ENCODE data around the gene NUAK1.

The NUAK1 gene

DNA sequence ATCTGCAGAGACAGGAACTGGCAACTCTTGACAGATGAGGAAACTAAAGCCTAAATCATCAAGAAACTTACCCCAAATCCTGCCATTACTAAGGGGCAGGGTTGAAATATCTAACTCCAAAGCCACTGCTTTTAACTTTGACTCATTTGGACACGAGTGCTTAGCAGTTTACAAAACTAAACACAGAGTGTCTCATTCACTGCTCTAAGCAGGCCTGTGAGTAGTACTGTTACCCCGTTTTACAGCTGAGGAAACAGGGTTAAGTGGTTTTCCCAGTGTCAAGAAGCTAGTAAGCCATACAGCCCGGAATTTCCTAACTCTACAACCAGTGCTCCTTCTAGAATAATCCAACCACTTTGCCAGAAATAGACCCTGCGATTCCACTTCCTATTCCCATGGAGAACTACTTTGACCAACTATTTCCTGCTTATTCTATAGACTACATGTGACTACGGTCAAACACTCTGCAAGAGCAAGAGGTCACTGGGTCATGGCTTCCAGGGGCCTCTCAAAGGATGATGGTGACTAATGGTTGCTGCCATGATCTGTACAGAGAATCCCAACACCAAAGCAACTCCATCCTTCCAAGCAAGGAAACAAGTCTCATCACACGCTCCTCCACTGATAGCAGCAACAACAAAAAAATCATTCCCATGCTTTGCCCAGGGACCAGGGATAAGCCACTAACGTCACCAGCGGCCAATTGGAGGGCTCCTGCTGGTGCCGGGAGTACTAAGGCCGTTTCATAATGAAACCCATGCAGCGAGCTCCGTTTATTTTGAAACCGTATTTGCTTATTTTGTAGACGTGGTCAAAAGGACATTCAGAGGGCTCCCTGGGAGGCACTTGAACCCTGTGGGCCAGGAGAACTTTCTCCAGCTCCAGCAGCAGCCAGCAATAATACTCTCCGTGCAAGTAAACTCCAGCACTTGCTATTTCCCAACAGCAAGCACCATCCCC is 56.3 kb downstream of the NUAK1 start:
- TF ChIP-seq, protein P1, sequence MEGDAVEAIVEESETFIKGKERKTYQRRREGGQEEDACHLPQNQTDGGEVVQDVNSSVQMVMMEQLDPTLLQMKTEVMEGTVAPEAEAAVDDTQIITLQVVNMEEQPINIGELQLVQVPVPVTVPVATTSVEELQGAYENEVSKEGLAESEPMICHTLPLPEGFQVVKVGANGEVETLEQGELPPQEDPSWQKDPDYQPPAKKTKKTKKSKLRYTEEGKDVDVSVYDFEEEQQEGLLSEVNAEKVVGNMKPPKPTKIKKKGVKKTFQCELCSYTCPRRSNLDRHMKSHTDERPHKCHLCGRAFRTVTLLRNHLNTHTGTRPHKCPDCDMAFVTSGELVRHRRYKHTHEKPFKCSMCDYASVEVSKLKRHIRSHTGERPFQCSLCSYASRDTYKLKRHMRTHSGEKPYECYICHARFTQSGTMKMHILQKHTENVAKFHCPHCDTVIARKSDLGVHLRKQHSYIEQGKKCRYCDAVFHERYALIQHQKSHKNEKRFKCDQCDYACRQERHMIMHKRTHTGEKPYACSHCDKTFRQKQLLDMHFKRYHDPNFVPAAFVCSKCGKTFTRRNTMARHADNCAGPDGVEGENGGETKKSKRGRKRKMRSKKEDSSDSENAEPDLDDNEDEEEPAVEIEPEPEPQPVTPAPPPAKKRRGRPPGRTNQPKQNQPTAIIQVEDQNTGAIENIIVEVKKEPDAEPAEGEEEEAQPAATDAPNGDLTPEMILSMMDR (IDR thresholded peaks at IDR 0.05; ENCODE audit: low read depth, low read length), result no peak
- H3K4me3 ChIP-seq (ENCODE audit: low read depth, low read length), result no peak overlapping the region

DNA sequence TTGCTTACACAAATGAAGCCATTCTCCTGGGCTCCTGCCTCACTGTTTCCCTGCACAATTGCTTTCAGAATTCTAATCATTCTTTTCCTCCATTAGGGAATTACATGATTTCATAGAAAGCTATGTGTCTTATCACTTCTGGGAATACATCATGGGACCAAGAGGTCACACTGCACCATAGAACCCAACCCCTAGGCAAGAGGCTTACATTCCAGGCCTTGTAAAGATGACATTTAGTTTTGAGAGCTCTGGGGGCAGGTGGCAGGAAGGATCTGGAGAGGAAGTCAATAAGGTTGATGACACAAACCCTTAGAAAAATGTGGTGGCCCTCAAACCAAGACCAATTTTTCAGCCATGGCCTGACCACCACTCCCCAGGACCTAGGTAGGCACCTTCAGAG is 57.1 kb downstream of the NUAK1 start:
- no peak overlapping the region for H3K4me3 ChIP-seq (ENCODE audit: low read depth, low read length)
- TF ChIP-seq, protein P1 (IDR thresholded peaks at IDR 0.05; ENCODE audit: low read depth, low read length), result no peak

DNA sequence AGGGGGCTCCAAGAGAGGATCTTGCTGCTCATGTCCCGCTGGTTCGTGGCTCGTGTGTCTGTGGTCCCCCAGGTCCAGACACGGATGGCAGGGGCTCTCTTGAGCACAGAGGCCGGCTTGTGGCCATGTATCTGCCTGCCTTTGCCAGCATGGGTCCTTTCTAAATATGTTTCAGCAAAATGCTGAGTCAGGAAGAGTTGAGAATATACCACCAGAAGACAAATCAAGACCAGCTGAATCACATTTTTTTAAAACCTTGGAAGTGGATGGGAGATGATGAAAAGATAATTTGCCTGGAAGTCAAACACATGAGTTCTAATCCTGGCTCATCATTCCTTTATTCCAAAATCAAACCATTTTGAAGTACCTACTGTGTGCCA is 58.0 kb downstream of the NUAK1 start:
- no peak overlapping the region for H3K4me3 ChIP-seq (ENCODE audit: low read depth, low read length)
- TF ChIP-seq, protein P1 (IDR thresholded peaks at IDR 0.05; ENCODE audit: low read depth, low read length), result no peak

DNA sequence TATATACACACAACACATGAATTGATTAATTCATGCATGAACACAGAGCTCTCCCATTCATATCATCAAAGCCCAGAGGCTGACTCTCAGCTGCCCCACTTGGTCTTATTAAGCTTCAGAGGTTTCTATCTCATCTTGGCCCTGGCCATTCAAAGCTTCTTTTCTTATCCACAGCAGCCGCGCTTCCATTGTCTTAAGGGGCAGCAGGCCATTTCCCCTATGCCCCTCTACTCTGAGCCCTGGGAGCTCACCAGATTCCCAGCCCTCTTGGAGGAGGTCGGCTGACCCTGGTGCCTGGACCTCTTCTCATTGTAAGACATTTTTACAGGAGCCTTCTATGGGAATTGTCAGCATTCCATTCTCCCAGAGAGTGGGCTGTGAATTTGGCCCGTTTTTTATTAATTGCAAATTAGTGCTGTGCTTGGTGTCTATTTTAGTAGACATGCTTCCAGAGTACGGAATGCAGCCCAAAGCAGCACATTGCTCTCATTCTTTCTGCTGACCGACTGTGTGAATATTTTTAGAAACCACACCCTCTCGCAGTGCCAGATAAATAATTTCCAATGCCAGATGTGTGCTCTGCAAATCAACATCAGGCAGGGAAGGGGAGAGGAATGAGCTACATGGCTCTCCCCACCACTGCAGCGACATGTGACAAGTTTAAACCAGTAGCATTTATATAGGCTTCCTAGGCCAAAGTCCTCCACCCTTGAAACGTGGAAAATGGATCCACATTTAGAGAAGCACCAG is 58.5 kb downstream of the NUAK1 start:
- no peak overlapping the region for H3K4me3 ChIP-seq (ENCODE audit: low read depth, low read length)

DNA sequence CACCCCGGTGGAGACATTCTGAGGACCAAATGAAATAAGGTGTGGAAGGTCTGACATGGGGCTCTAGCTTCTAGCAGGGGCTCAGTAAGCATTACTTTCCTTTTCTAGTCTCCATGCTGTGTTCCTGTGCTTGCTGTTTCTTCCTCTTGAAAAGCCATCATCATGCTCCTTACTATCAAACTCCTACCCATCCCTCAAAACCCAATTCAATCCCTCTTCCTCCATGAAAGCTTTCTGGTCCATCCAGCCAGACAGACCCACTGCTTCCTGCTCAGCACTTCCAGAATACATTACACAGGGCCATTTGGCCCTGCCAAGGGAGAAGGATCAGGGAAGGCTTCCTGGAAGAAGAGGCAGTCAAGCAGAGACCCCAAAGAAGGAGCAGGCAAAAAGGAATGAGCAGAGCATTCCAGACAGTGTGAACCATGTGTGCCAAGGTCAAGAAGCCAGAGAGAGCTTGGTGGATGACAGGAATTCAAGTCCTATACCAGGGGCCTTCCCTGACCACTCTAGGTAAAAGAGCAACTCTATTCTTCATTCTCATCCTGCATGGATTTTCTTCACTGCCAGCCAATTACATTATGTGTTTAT is 59.5 kb downstream of the NUAK1 start:
- H3K4me3 ChIP-seq (ENCODE audit: low read depth, low read length), result no peak overlapping the region
- TF ChIP-seq, protein P1 (IDR thresholded peaks at IDR 0.05; ENCODE audit: low read depth, low read length), result no peak

More for the DNA sequence above, 58.5 kb downstream of the NUAK1 start:
- TF ChIP-seq, protein P1 (IDR thresholded peaks at IDR 0.05; ENCODE audit: low read depth, low read length), result no peak

DNA sequence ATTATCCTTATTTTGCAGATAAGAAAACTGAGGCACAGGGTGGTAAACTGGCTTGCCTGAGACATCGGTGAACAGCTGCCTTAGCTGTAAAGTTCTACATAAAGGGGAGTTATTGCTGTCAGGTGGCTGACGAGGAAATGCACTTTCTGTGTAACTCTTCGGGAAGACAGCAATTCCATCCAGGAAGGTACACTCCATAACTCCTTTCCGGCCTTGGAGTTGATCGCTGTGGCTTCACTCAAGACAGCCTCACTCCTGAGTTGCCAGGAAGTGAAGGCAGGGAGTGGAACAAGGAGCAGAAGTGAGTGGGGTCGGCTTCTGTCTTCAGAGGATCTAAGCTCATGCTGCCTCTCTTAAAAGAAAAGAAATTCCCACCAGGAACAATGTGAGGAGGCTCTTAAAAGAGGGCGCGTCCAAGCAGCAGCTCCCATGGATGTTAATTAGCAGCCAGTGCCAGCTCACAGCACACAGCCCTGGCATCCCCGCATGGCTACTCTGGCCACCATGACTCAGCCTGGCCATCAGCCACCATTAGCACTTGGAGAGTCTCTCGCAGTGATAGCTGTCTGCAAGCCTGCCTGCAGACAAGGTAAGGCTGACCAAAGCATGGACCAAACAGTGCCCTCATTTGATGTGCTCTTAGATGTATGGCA is 60.3 kb downstream of the NUAK1 start:
- H3K4me3 ChIP-seq (ENCODE audit: low read depth, low read length), result no peak overlapping the region
- TF ChIP-seq, protein P1 (IDR thresholded peaks at IDR 0.05; ENCODE audit: low read depth, low read length), result no peak

Data from WI38 (cell line).